Endothelial cell (in vitro differentiated cells): ENCODE measurements around the gene GNE. TPM values are rescaled to one million over a fixed set of nuclear protein-coding genes. Genes with fewer than 3 reads are reported as not detected.

ENCODE experiments used
- DNase-seq: peaks from one replicate; pipeline ENCODE4 v3.0.0; 2021; ENCODE audit warnings: low spot score
- H3K27ac Mint-ChIP-seq: one replicate; pipeline ENCODE4 v1.8.0; 2021; ENCODE audit warnings: mixed read lengths, inconsistent platforms; ENCODE audit not compliant: unreplicated experiment
- H3K27me3 Mint-ChIP-seq: one replicate; pipeline ENCODE4 v1.8.0; 2021; ENCODE audit warnings: mild to moderate bottlenecking, moderate library complexity, mixed read lengths, inconsistent platforms; ENCODE audit not compliant: unreplicated experiment
- H3K36me3 Mint-ChIP-seq: one replicate; pipeline ENCODE4 v1.8.0; 2021; ENCODE audit warnings: mild to moderate bottlenecking, low read depth, mixed read lengths, inconsistent platforms; ENCODE audit not compliant: unreplicated experiment
- H3K4me1 Mint-ChIP-seq: one replicate; pipeline ENCODE4 v1.8.0; 2021; ENCODE audit warnings: mild to moderate bottlenecking, mixed read lengths, inconsistent platforms; ENCODE audit not compliant: unreplicated experiment
- H3K4me3 Mint-ChIP-seq: one replicate; pipeline ENCODE4 v1.8.0; 2021; ENCODE audit warnings: mild to moderate bottlenecking, mixed read lengths, inconsistent platforms; ENCODE audit not compliant: unreplicated experiment
- H3K9me3 Mint-ChIP-seq: one replicate; pipeline ENCODE4 v1.8.0; 2021; ENCODE audit warnings: mixed read lengths, inconsistent platforms; ENCODE audit not compliant: unreplicated experiment
- total RNA-seq: library from RNA; stranded (reverse); fragmentation: NEBNext Ultra II Directional; extraction: Animal tissue kit (Norgen Biotek cat#: 25700); gene quantifications from one replicate; pipeline ENCODE4 v1.2.1, GENCODE V29; 2021; ENCODE audit not compliant: unreplicated experiment
- TF ChIP-seq, protein P1 (sequence below): fragments of 200-600 bp; sonication (generic); IDR thresholded peaks from one replicate; pipeline ENCODE4 v1.5.0; 2021; ENCODE audit warnings: antibody characterized with exemption; ENCODE audit not compliant: unreplicated experiment

GNE gene
- total RNA-seq, 1 donor from 2014 or later = 12.0 TPM

DNA sequence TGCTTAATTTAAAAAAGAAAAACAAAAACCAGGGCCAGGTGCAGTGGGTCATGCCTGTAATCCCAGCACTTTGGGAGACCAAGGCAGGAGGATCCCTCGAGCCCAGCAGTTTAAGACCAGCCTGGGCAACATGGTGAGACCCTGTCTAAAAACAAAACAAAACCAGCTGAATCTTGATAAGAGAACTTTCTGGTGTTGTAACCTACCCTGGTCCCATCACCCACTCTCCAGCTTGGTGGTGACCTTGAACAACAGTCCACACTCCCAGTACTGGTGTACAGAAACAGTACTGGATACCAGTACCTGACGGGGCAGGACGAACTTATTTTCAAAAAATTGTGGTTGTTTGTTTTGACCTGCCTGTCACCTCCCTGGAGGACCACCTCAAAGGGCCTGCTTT, 36.6 kb downstream of the GNE start:
- no peaks in the 10 kb centered on the region for H3K9me3 Mint-ChIP-seq
- no peak overlapping the region for H3K4me3 Mint-ChIP-seq
- DNase-seq = no peak
- TF ChIP-seq, protein P1, sequence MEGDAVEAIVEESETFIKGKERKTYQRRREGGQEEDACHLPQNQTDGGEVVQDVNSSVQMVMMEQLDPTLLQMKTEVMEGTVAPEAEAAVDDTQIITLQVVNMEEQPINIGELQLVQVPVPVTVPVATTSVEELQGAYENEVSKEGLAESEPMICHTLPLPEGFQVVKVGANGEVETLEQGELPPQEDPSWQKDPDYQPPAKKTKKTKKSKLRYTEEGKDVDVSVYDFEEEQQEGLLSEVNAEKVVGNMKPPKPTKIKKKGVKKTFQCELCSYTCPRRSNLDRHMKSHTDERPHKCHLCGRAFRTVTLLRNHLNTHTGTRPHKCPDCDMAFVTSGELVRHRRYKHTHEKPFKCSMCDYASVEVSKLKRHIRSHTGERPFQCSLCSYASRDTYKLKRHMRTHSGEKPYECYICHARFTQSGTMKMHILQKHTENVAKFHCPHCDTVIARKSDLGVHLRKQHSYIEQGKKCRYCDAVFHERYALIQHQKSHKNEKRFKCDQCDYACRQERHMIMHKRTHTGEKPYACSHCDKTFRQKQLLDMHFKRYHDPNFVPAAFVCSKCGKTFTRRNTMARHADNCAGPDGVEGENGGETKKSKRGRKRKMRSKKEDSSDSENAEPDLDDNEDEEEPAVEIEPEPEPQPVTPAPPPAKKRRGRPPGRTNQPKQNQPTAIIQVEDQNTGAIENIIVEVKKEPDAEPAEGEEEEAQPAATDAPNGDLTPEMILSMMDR = no peak
- no peaks in the 10 kb centered on the region for H3K4me1 Mint-ChIP-seq
- H3K36me3 Mint-ChIP-seq = peaks cover 54% of the 10 kb centered on the region
- no peak overlapping the region for H3K27ac Mint-ChIP-seq
- peaks cover 3% of the 10 kb centered on the region for H3K27me3 Mint-ChIP-seq

DNA sequence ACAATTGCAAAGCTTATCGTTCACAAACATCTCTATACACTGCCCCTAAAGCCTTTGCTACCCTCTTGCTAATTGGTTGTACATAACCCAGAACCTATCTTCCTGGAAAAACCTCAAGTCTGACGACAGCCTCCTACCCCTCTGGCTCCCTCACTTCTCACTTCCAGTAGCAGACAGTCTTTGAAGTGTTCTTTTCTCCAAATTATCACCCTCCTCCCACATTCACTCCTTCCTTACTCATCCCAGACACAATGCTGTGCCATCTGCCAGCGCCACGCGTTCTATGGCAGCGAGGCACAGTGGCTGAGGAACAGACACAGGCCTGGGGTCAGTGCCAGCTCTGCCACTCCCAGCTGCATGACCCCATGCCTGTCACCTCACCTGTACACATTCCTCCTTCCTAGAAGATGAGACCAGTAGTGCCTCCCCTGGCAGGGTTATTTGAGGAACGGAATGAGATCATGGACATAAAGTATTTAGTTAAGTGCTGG, 39.8 kb downstream of the GNE start:
- Mint-ChIP-seq H3K36me3 (peaks cover 66% of the 10 kb centered on the region), H3K27me3 (peaks cover 7% of the 10 kb centered on the region), H3K9me3 (no peaks in the 10 kb centered on the region), H3K27ac (no peak overlapping the region), H3K4me1 (peaks cover 13% of the 10 kb centered on the region), H3K4me3 (no peak overlapping the region)
- DNase-seq = no peak
- TF ChIP-seq, protein P1 = no peak

DNA sequence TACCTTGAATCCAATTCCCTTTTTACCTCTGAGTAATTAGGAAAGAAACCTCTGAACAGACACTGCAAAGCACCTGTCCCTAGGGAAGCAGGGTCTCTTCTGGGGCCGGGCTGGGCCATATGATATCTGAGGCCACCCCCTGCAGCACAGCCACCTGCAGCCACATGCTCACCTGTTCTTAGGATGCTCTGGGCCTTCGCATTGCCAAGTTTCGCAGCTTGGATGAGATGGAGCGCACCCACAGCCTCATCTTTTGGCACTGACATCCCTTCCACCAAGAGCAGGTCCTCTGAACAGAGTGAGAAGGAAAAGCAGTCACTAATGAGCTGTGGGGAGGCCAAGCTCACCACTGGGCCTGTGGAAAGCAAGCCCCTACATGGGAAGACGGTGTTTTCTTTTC, 40.2 kb downstream of the GNE start:
- TF ChIP-seq, protein P1 = no peak
- Mint-ChIP-seq H3K9me3 (no peaks in the 10 kb centered on the region), H3K4me1 (peaks cover 17% of the 10 kb centered on the region), H3K27me3 (peaks cover 5% of the 10 kb centered on the region), H3K36me3 (peaks cover 66% of the 10 kb centered on the region), H3K27ac (no peak overlapping the region), H3K4me3 (no peak overlapping the region)
- DNase-seq = no peak

DNA sequence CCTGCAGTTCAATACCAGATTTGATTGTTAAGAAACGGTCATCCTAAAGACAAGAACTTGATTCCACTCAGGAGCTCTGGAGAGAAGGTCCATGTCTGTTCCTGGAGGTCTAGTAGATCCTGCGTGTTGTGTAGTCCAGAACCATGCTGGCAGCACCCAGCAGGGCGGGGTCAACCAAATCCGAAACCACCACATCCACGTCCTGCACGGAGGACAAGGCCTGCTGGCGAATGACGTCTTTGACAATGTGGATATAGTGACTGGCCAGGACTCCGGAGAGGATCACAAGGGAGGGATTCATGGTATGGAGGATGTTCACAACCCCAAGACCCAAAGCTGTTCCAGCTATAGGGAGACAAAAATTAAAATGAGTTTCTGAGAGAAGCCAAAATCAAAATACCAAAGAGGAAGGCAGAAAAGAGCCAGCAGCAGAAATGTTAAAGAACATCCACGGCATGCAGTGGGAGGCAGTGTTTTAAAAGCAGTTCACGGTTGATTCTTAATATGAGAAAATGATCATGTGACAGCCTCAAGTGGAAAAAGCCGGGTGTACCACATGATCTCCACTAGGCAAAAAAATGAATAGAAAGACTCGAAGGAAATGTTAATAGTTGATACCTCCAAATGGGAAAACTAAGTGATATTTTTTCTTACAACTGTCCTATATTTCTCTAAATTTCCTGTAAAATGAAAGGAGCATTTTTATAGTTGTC, 40.8 kb downstream of the GNE start:
- Mint-ChIP-seq H3K27me3 (peaks cover 5% of the 10 kb centered on the region), H3K9me3 (no peaks in the 10 kb centered on the region), H3K4me1 (peaks cover 18% of the 10 kb centered on the region), H3K4me3 (no peak overlapping the region), H3K36me3 (peaks cover 63% of the 10 kb centered on the region), H3K27ac (no peak overlapping the region)
- TF ChIP-seq, protein P1 = no peak
- no peak for DNase-seq

DNA sequence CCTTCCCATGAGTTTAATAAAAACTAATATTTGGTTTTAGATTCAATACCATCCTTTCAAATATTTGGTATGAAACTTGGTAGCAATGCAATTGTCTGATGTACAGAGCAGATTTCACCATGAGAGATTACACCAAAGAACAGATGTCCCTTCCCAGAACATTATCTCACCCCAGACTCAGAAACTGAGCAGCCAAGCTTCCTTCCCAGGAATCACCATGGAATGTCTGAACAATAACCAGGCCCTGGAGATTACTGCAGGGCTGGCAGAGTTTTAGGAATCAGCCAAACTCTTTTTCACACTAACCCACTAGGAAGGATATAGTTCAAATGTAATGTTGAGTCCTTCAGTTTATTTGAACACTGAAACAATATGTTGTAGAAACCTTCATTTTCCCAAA, 43.7 kb downstream of the GNE start:
- Mint-ChIP-seq H3K4me1 (peaks cover 45% of the 10 kb centered on the region), H3K36me3 (peaks cover 63% of the 10 kb centered on the region)

More for the DNA sequence above, 43.7 kb downstream of the GNE start:
- Mint-ChIP-seq H3K27me3 (peaks cover 11% of the 10 kb centered on the region), H3K9me3 (no peaks in the 10 kb centered on the region), H3K27ac (peak overlapping the region; percentile 81), H3K4me3 (peak overlapping the region; percentile 0)
- no peak for DNase-seq
- TF ChIP-seq, protein P1 = no peak
